IPS-11a (cell line): Measurements from ENCODE around the gene MAP4K1.
"Not testable (repeated sequence)": the region's sequence is repeated elsewhere in the genome, so short reads cannot be mapped to it uniquely, and the experiment has no call there.

Source experiments
- H3K4me3 ChIP-seq: one replicate; pipeline ENCODE4 v1.5.1; 2013; ENCODE audit warnings: low read depth, low read length, control low read depth

The MAP4K1 gene

GRCh38 chr19:38629568-38629967 is 11.8 kb upstream of the MAP4K1 start:
- no peak overlapping the region for H3K4me3 ChIP-seq

- no peak overlapping the region for H3K4me3 ChIP-seq
Observed at GRCh38 chr19:38626401-38626800, 8.6 kb upstream of the MAP4K1 start.

- no peak overlapping the region for H3K4me3 ChIP-seq
Observed at GRCh38 chr19:38624822-38625221, 7.1 kb upstream of the MAP4K1 start.

GRCh38 chr19:38619361-38620174 is 1.8 kb upstream of the MAP4K1 start:
- peak overlapping the region; percentile 98 for H3K4me3 ChIP-seq

- peak within 1 kb of the TSS; percentile 98 for H3K4me3 ChIP-seq
Observed at GRCh38 chr19:38618590-38619360, 1.0 kb upstream of the MAP4K1 start, which contains the start of gene EIF3K. TSS of gene EIF3K (plus strand) at chr19:38619188. CDS start at chr19:38619269, 81 bp downstream.

GRCh38 chr19:38617283-38617763 is 430 bp downstream of the MAP4K1 start:
- no peak overlapping the region for H3K4me3 ChIP-seq

- H3K4me3 ChIP-seq, result no peak overlapping the region
Observed at GRCh38 chr19:38616265-38616664, 1.5 kb downstream of the MAP4K1 start.

GRCh38 chr19:38615007-38615581 is 2.7 kb downstream of the MAP4K1 start:
- no peak overlapping the region for H3K4me3 ChIP-seq

- H3K4me3 ChIP-seq, result no peak overlapping the region
Observed at GRCh38 chr19:38614289-38614688, 3.5 kb downstream of the MAP4K1 start.

GRCh38 chr19:38606131-38606530 is 11.6 kb downstream of the MAP4K1 start:
- H3K4me3 ChIP-seq, result no peak overlapping the region

- H3K4me3 ChIP-seq, result not testable (repeated sequence)
Observed at GRCh38 chr19:38602856-38603255, 14.9 kb downstream of the MAP4K1 start.

- H3K4me3 ChIP-seq, result no peak overlapping the region
Observed at GRCh38 chr19:38599722-38600121, 18.0 kb downstream of the MAP4K1 start.

GRCh38 chr19:38597075-38597474 is 20.7 kb downstream of the MAP4K1 start:
- H3K4me3 ChIP-seq, result no peak overlapping the region

GRCh38 chr19:38596057-38596981 is 21.4 kb downstream of the MAP4K1 start:
- H3K4me3 ChIP-seq, result peak overlapping the region; percentile 50

- no peak overlapping the region for H3K4me3 ChIP-seq
Observed at GRCh38 chr19:38592940-38593339, 24.8 kb downstream of the MAP4K1 start.

- H3K4me3 ChIP-seq, result no peak overlapping the region
Observed at GRCh38 chr19:38588041-38588440, 29.7 kb downstream of the MAP4K1 start.

GRCh38 chr19:38587562-38587961 is 30.2 kb downstream of the MAP4K1 start:
- H3K4me3 ChIP-seq, result no peak overlapping the region

GRCh38 chr19:38583985-38584305 is 33.8 kb downstream of the MAP4K1 start:
- no peak overlapping the region for H3K4me3 ChIP-seq

- no peak overlapping the region for H3K4me3 ChIP-seq
Observed at GRCh38 chr19:38583219-38583984, 34.4 kb downstream of the MAP4K1 start.

- H3K4me3 ChIP-seq, result no peak overlapping the region
Observed at GRCh38 chr19:38580080-38580479, 37.7 kb downstream of the MAP4K1 start.
